Transverse colon (tissue), 4 donors: ENCODE results near the gene BLM. TPM values are rescaled to one million over a fixed set of nuclear protein-coding genes. Genes with fewer than 3 reads are reported as not detected.

ENCODE experiments used
- DNase-seq: peaks from one replicate; pipeline ENCODE4 v3.0.0-alpha.2; 2019
- H3K27ac ChIP-seq, 4 donors: fragments of 200-600 bp; sonication (generic); 2 replicates each; pipeline ENCODE4 v1.5.1; 2016 to 2018; ENCODE audit warnings: inconsistent platforms in 4 of 4
- H3K27me3 ChIP-seq: fragments of 200-600 bp; sonication (generic); 2 replicates; pipeline ENCODE4 v1.5.1; 2017; ENCODE audit warnings: inconsistent platforms
- H3K36me3 ChIP-seq, 4 donors: fragments of 200-600 bp; sonication (generic); 2 replicates each; pipeline ENCODE4 v1.5.1; 2017 to 2019; ENCODE audit warnings: inconsistent platforms in 4 of 4
- H3K4me1 ChIP-seq, 4 donors: fragments of 200-600 bp; sonication (generic); 2 replicates each; pipeline ENCODE4 v1.5.1; 2017 to 2020; ENCODE audit warnings: inconsistent platforms in 4 of 4
- H3K4me3 ChIP-seq, 4 donors: fragments of 200-600 bp; sonication (generic); 1 replicate in 1 of 4; 2 replicates in 3 of 4; pipeline versions ENCODE4 v1.5.1 to v1.6.1; 2017 to 2019; ENCODE audit warnings: inconsistent platforms in 4 of 4
- H3K9me3 ChIP-seq, 2 donors: fragments of 200-600 bp; sonication (generic); 2 replicates each; pipeline ENCODE4 v1.5.1; 2017 to 2019; ENCODE audit warnings: inconsistent platforms in 2 of 2
- CTCF ChIP-seq, 5 experiments: fragments of 200-600 bp in 3 of 5; fragments of 450-650 bp in 2 of 5; sonication (generic) in 3 of 5; IDR thresholded peaks; 1 replicate in 2 of 5; 2 replicates in 3 of 5; pipeline ENCODE4 v1.5.1; 2016 to 2017; ENCODE audit warnings: antibody characterized with exemption in 5 of 5, inconsistent platforms in 3 of 5, mild to moderate bottlenecking in 2 of 5, moderate library complexity in 1 of 5
- EP300 ChIP-seq: sonication (generic); formaldehyde crosslinking; IDR thresholded peaks from one replicate; pipeline ENCODE4 v1.6.1; 2017; ENCODE audit warnings: antibody characterized with exemption, low read depth
- POLR2A ChIP-seq: fragments of 450-650 bp; IDR thresholded peaks from one replicate; pipeline ENCODE4 v1.6.1; 2016; ENCODE audit warnings: antibody characterized with exemption, mild to moderate bottlenecking, moderate library complexity
- POLR2AphosphoS5 ChIP-seq, 3 donors: sonication (generic); formaldehyde crosslinking; IDR thresholded peaks; one replicate each; pipeline ENCODE4 v1.6.1; 2016; ENCODE audit warnings: antibody characterized with exemption in 3 of 3
- WGBS, 2 donors: methylation state at CpG; one replicate each; pipeline ENCODE4 v1.1.5; 2018; ENCODE audit warnings: low coverage in 1 of 2; 5-methylcytosine and 5-hydroxymethylcytosine counted together
- in situ Hi-C, 4 donors: fragments of 200-750 bp; cut with MboI; loops; one replicate each; pipeline versions ENCODE4 v1.15.0 to v1.15.1; 2017; ENCODE audit warnings: low sequenced_read_pairs in 3 of 4, low pct_ligation_motif_present in 1 of 4, low pct_unique_long_range_greater_than_20kb in 1 of 4
- intact Hi-C: fragments of 100-400 bp; cut with DNase I; formaldehyde crosslinking; loops from one replicate; pipeline ENCODE4 v1.15.1; 2023; ENCODE audit warnings: low total_unique reads
- total RNA-seq, 4 donors: library from RNA; depleted of rRNA; stranded (reverse); fragments of >200 nt; gene quantifications; one replicate each; pipeline ENCODE4 v1.1.0, GENCODE V29; 2016

BLM gene
- total RNA-seq, 4 donors from 2014 or later: 1.5 to 6.4 (median 2.0) TPM

- Histone ChIP-seq H3K9me3 (no peaks in the 10 kb centered on the region), H3K4me1 (no peaks in the 10 kb centered on the region), H3K4me3 (no peak overlapping the region), H3K36me3 (no peaks in the 10 kb centered on the region), H3K27me3 (no peaks in the 10 kb centered on the region), H3K27ac (no peak overlapping the region)
- no peak for DNase-seq
- intact Hi-C loops: no loop called here
- TF ChIP-seq POLR2AphosphoS5 (IDR thresholded peaks at IDR 0.05) (no peak), CTCF (IDR thresholded peaks at IDR 0.05) (no peak), EP300 (no peak), POLR2A (no peak)
- 84% methylated on average over 1 of the region's 1 CpG; no CpG with 5 or more reads in 1 of the 2 donors for WGBS, 2 donors
- in situ Hi-C loops: no loop called here
These were observed 26.3 kb downstream of the BLM start for GRCh38 chr15:90743407-90743806.

- no peak for DNase-seq
- H3K36me3 ChIP-seq: no peaks in the 10 kb centered on the region
- intact Hi-C loops (no loop called here), in situ Hi-C loops (no loop called here)
- no peak overlapping the region for H3K27ac ChIP-seq
- no peaks in the 10 kb centered on the region for H3K9me3 ChIP-seq
- WGBS, 2 donors: 85 to 94% methylated on average over 8 of the region's 8 CpGs
- TF ChIP-seq EP300 (no peak), CTCF (IDR thresholded peaks at IDR 0.05) (no peak), POLR2A (no peak), POLR2AphosphoS5 (IDR thresholded peaks at IDR 0.05) (no peak)
- no peaks in the 10 kb centered on the region for H3K27me3 ChIP-seq
- no peak overlapping the region for H3K4me3 ChIP-seq
- H3K4me1 ChIP-seq: no peaks in the 10 kb centered on the region
These were observed 27.7 kb downstream of the BLM start for GRCh38 chr15:90744759-90745402.

- Histone ChIP-seq H3K9me3 (no peaks in the 10 kb centered on the region), H3K36me3 (no peaks in the 10 kb centered on the region), H3K4me3 (no peak overlapping the region), H3K4me1 (no peaks in the 10 kb centered on the region), H3K27ac (no peak overlapping the region), H3K27me3 (no peaks in the 10 kb centered on the region)
- in situ Hi-C loops: no loop called here
- WGBS, 2 donors: 73 to 77% methylated on average over 3 of the region's 3 CpGs
- intact Hi-C loops: no loop called here
- TF ChIP-seq POLR2AphosphoS5 (IDR thresholded peaks at IDR 0.05) (no peak), CTCF (IDR thresholded peaks at IDR 0.05) (no peak), POLR2A (no peak), EP300 (no peak)
- no peak for DNase-seq
These were observed 32.6 kb downstream of the BLM start for GRCh38 chr15:90749754-90750153.

- Histone ChIP-seq H3K4me3 (no peak overlapping the region), H3K9me3 (no peaks in the 10 kb centered on the region), H3K36me3 (no peaks in the 10 kb centered on the region), H3K27me3 (no peaks in the 10 kb centered on the region), H3K27ac (no peak overlapping the region), H3K4me1 (no peaks in the 10 kb centered on the region)
- no peak for DNase-seq
- intact Hi-C loops (no loop called here), in situ Hi-C loops (no loop called here)
- 67 to 78% methylated on average over 7 of the region's 7 CpGs for WGBS, 2 donors
- TF ChIP-seq EP300: no peak
- no peak for TF ChIP-seq CTCF (IDR thresholded peaks at IDR 0.05)
These were observed 33.0 kb downstream of the BLM start for GRCh38 chr15:90750186-90750585.
